Esophagus squamous epithelium (tissue), 4 donors: Measurements from ENCODE around the gene FLVCR2.

ENCODE experiments used
- POLR2A ChIP-seq, 4 donors: fragments of 450-650 bp; IDR thresholded peaks; one replicate each; pipeline ENCODE4 v1.6.1; 2017; ENCODE audit warnings: antibody characterized with exemption in 4 of 4, mild to moderate bottlenecking in 4 of 4, moderate library complexity in 3 of 4
- TF ChIP-seq, protein P1 (sequence below), 6 experiments: fragments of 450-650 bp in 4 of 6; fragments of 200-600 bp in 2 of 6; sonication (generic) in 2 of 6; IDR thresholded peaks; one replicate each; pipeline ENCODE4 v1.5.1; 2016 to 2019; ENCODE audit warnings: antibody characterized with exemption in 6 of 6, mild to moderate bottlenecking in 4 of 6, moderate library complexity in 4 of 6

DNA sequence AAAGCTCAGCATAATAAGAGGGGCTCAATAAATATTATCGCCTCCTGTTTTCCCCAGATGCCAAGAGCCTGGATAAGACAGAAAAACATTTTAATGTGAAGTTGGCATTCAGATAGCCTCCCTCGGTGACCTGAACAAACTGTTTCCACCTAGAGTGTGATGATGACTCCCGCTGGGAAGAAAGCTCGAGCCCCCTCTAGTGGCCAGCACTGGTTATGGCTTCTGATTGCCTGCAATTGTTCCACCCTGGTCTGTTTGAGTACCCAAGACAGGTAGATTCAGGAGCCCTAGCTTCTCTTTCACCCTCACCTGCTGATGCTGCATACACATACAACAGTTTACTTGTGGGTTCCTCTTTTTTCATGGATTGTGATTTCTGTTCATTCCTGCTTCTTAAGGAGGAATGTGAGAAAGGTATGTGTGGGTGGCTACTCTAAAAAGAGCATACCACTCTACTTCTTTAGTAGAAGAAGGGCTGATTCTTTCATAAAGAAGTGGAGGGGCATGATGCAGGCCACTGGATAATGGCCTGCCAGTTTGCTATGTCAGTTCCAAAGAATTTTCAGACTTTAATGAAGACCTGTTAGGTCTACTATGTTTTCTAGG is 75.8 kb downstream of the FLVCR2 start:
- TF ChIP-seq, protein P1, sequence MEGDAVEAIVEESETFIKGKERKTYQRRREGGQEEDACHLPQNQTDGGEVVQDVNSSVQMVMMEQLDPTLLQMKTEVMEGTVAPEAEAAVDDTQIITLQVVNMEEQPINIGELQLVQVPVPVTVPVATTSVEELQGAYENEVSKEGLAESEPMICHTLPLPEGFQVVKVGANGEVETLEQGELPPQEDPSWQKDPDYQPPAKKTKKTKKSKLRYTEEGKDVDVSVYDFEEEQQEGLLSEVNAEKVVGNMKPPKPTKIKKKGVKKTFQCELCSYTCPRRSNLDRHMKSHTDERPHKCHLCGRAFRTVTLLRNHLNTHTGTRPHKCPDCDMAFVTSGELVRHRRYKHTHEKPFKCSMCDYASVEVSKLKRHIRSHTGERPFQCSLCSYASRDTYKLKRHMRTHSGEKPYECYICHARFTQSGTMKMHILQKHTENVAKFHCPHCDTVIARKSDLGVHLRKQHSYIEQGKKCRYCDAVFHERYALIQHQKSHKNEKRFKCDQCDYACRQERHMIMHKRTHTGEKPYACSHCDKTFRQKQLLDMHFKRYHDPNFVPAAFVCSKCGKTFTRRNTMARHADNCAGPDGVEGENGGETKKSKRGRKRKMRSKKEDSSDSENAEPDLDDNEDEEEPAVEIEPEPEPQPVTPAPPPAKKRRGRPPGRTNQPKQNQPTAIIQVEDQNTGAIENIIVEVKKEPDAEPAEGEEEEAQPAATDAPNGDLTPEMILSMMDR (IDR thresholded peaks at IDR 0.05) = peak; percentile 91 to 97 (median 94)
- TF ChIP-seq POLR2A (IDR thresholded peaks at IDR 0.05) = no peak
